ENCODE measurements around the gene MYBBP1A. TPM values are rescaled to one million over a fixed set of nuclear protein-coding genes. Genes with fewer than 3 reads are reported as not detected.

The MYBBP1A gene
- total RNA-seq, 2 experiments from 2014 or later = 58.0 to 58.2 TPM

GRCh38 chr17:4594406-4594805 is 39.2 kb upstream of the MYBBP1A start:
- H3K4me3 Mint-ChIP-seq = no peak overlapping the region
- Histone ChIP-seq H3K27ac (ENCODE audit: low read depth in 1 of 2, low read length in 2 of 2) (no peak overlapping the region), H3K27me3 (ENCODE audit: control insufficient read depth in 1 of 2, insufficient read depth in 2 of 2, low read length in 2 of 2) (peaks cover 0 to 3% of the 10 kb centered on the region in 2 experiments), H3K4me3 (ENCODE audit: low read length) (no peak overlapping the region), H3K9me3 (ENCODE audit: control insufficient read depth in 1 of 2, insufficient read depth in 1 of 2, low read length in 2 of 2) (peaks cover 0 to 4% of the 10 kb centered on the region in 2 experiments), H3K36me3 (ENCODE audit: insufficient read depth, low read length) (no peaks in the 10 kb centered on the region), H3K4me1 (ENCODE audit: insufficient read depth, low read length) (peaks cover 8% of the 10 kb centered on the region)
- H3K27me3 Mint-ChIP-seq = peaks cover 7% of the 10 kb centered on the region
- no peak overlapping the region for H3K27ac Mint-ChIP-seq
- no peaks in the 10 kb centered on the region for H3K4me1 Mint-ChIP-seq (ENCODE audit: low read depth)
- no peak for DNase-seq
- no peaks in the 10 kb centered on the region for H3K9me3 Mint-ChIP-seq
- ATAC-seq (ENCODE audit: poor library complexity) = no peak
- POLR2A ChIA-PET = no interaction called here
- CTCF ChIA-PET = no interaction called here
- no peaks in the 10 kb centered on the region for H3K36me3 Mint-ChIP-seq (ENCODE audit: low read depth)
- intact Hi-C loops (cut with DNase I, micrococcal nuclease) = no loop called here
- TF ChIP-seq CTCF (IDR thresholded peaks at IDR 0.05) = no peak

GRCh38 chr17:4593021-4593421 is 37.8 kb upstream of the MYBBP1A start:
- intact Hi-C loops (cut with DNase I, micrococcal nuclease) = no loop called here
- DNase-seq (no peak), ATAC-seq (ENCODE audit: poor library complexity) (no peak)
- POLR2A ChIA-PET = no interaction called here
- TF ChIP-seq CTCF (IDR thresholded peaks at IDR 0.05) = no peak
- Histone ChIP-seq H3K4me3 (ENCODE audit: low read length) (no peak overlapping the region), H3K9me3 (ENCODE audit: control insufficient read depth in 1 of 2, insufficient read depth in 1 of 2, low read length in 2 of 2) (peaks cover 0 to 4% of the 10 kb centered on the region in 2 experiments), H3K27me3 (ENCODE audit: control insufficient read depth in 1 of 2, insufficient read depth in 2 of 2, low read length in 2 of 2) (peaks cover 0 to 3% of the 10 kb centered on the region in 2 experiments), H3K27ac (ENCODE audit: low read depth in 1 of 2, low read length in 2 of 2) (no peak overlapping the region), H3K36me3 (ENCODE audit: insufficient read depth, low read length) (no peaks in the 10 kb centered on the region), H3K4me1 (ENCODE audit: insufficient read depth, low read length) (peaks cover 8% of the 10 kb centered on the region)
- H3K9me3 Mint-ChIP-seq = no peaks in the 10 kb centered on the region
- H3K4me3 Mint-ChIP-seq = no peak overlapping the region
- CTCF ChIA-PET = no interaction called here
- H3K27ac Mint-ChIP-seq = no peak overlapping the region
- no peaks in the 10 kb centered on the region for H3K36me3 Mint-ChIP-seq (ENCODE audit: low read depth)
- no peaks in the 10 kb centered on the region for H3K4me1 Mint-ChIP-seq (ENCODE audit: low read depth)
- H3K27me3 Mint-ChIP-seq = peaks cover 15% of the 10 kb centered on the region

GRCh38 chr17:4592240-4593005 is 37.2 kb upstream of the MYBBP1A start:
- Histone ChIP-seq H3K27ac (ENCODE audit: low read depth in 1 of 2, low read length in 2 of 2) (no peak overlapping the region), H3K36me3 (ENCODE audit: insufficient read depth, low read length) (no peaks in the 10 kb centered on the region), H3K9me3 (ENCODE audit: control insufficient read depth in 1 of 2, insufficient read depth in 1 of 2, low read length in 2 of 2) (peaks cover 0 to 4% of the 10 kb centered on the region in 2 experiments), H3K27me3 (ENCODE audit: control insufficient read depth in 1 of 2, insufficient read depth in 2 of 2, low read length in 2 of 2) (peaks cover 0 to 3% of the 10 kb centered on the region in 2 experiments), H3K4me3 (ENCODE audit: low read length) (no peak overlapping the region), H3K4me1 (ENCODE audit: insufficient read depth, low read length) (peaks cover 8% of the 10 kb centered on the region)
- ChIA-PET CTCF (no interaction called here), POLR2A (no interaction called here)
- no peaks in the 10 kb centered on the region for H3K36me3 Mint-ChIP-seq (ENCODE audit: low read depth)
- intact Hi-C loops (cut with DNase I, micrococcal nuclease) = no loop called here
- no peaks in the 10 kb centered on the region for H3K9me3 Mint-ChIP-seq
- TF ChIP-seq CTCF (IDR thresholded peaks at IDR 0.05) = no peak
- ATAC-seq (ENCODE audit: poor library complexity) = no peak
- no peaks in the 10 kb centered on the region for H3K4me1 Mint-ChIP-seq (ENCODE audit: low read depth)
- no peak overlapping the region for H3K27ac Mint-ChIP-seq
- peaks cover 15% of the 10 kb centered on the region for H3K27me3 Mint-ChIP-seq
- no peak overlapping the region for H3K4me3 Mint-ChIP-seq
- DNase-seq = no peak
